HG02970 (cell line): Measurements from ENCODE around the gene KIF21A.
"Not testable (repeated sequence)": the region's sequence is repeated elsewhere in the genome, so short reads cannot be mapped to it uniquely, and the experiment has no call there.

Source experiments
- ATAC-seq: cut with Tn5 transposase; IDR thresholded peaks from one replicate; pipeline ENCODE4 v1.9.1; 2021; ENCODE audit warnings: mild to moderate bottlenecking, moderate library complexity, moderate number of reproducible peaks; ENCODE audit not compliant: unreplicated experiment, low FRiP score

Gene KIF21A

GRCh38 chr12:39295593-39295992, 147.3 kb downstream of the KIF21A start:
- ATAC-seq, result not testable (repeated sequence)

GRCh38 chr12:39294715-39295114, 148.2 kb downstream of the KIF21A start:
- no peak for ATAC-seq

GRCh38 chr12:39292125-39292630, 150.7 kb downstream of the KIF21A start:
- no peak for ATAC-seq

GRCh38 chr12:39287817-39288216, 155.1 kb downstream of the KIF21A start:
- no peak for ATAC-seq

- ATAC-seq, result no peak
Measured at GRCh38 chr12:39287409-39287808, 155.5 kb downstream of the KIF21A start.

GRCh38 chr12:39278426-39278825, 164.5 kb downstream of the KIF21A start:
- ATAC-seq, result no peak

GRCh38 chr12:39277416-39277815, 165.5 kb downstream of the KIF21A start:
- ATAC-seq, result no peak

GRCh38 chr12:39275846-39276245, 167.1 kb downstream of the KIF21A start:
- no peak for ATAC-seq

GRCh38 chr12:39272871-39273655, 169.9 kb downstream of the KIF21A start:
- ATAC-seq, result no peak

- ATAC-seq, result no peak
Measured at GRCh38 chr12:39269492-39269891, 173.4 kb downstream of the KIF21A start.

GRCh38 chr12:39267886-39268285, 175.0 kb downstream of the KIF21A start:
- no peak for ATAC-seq

GRCh38 chr12:39252628-39253027, 190.3 kb downstream of the KIF21A start:
- ATAC-seq, result no peak
